IMR-90 (cell line): ENCODE results near the gene QKI. TPM values are rescaled to one million over a fixed set of nuclear protein-coding genes. Genes with fewer than 3 reads are reported as not detected.

Source experiments
- ATAC-seq: fragments of 200-7000 bp; cut with Tn5 transposase; 2 replicates; pipeline ENCODE4 v1.9.1; 2020; ENCODE audit warnings: low read depth, mild to moderate bottlenecking, moderate library complexity
- BruUV-seq: library from RNA; stranded (reverse); fragments of 400-500 nt; replicated peaks from 2 replicates; lab custom pipeline; 2021; lab: Mats Ljungman, UMichigan
- CTCF ChIA-PET: fragments of 300-600 bp; formaldehyde crosslinking; extraction: SDS; loops from one replicate; lab custom pipeline; 2021; ENCODE audit warnings: antibody characterized with exemption; lab: Yijun Ruan, JAX
- POLR2A ChIA-PET: fragments of 300-600 bp; sonication (Branson Sonifier 250); formaldehyde crosslinking; loops from one replicate; lab custom pipeline; 2022; ENCODE audit warnings: antibody characterized with exemption; ENCODE audit not compliant: unreplicated experiment; lab: Charles Lee
- DNase-seq: peaks from one replicate; pipeline ENCODE4 v3.0.0; 2013
- H2AFZ ChIP-seq: replicated peaks from 2 replicates; pipeline ENCODE3; 2013; ENCODE audit warnings: low read length, mild to moderate bottlenecking; ENCODE audit not compliant: poor library complexity
- H2AK5ac ChIP-seq: 2 replicates; pipeline ENCODE4 v1.6.1; 2013; ENCODE audit warnings: low read depth, low read length, inconsistent platforms
- H2AK9ac ChIP-seq: replicated peaks from 2 replicates; pipeline ENCODE3; 2013; ENCODE audit warnings: mild to moderate bottlenecking, low read depth, low read length, moderate library complexity; ENCODE audit not compliant: poor library complexity
- H2BK120ac ChIP-seq: 2 replicates; pipeline ENCODE4 v1.6.1; 2013; ENCODE audit warnings: low read depth, low read length, inconsistent platforms
- H2BK15ac ChIP-seq: 3 replicates; pipeline ENCODE4 v1.6.1; 2013; ENCODE audit warnings: low read depth, low read length, inconsistent platforms
- H2BK20ac ChIP-seq: 2 replicates; pipeline ENCODE4 v1.6.1; 2013; ENCODE audit warnings: low read depth, mild to moderate bottlenecking, inconsistent platforms, low read length, moderate library complexity
- H2BK5ac ChIP-seq: 2 replicates; pipeline ENCODE4 v1.6.1; 2013; ENCODE audit warnings: mild to moderate bottlenecking, low read depth, low read length, inconsistent platforms; ENCODE audit not compliant: poor library complexity, severe bottlenecking
- H3K14ac ChIP-seq: replicated peaks from 2 replicates; pipeline ENCODE4 v1.6.1; 2013; ENCODE audit warnings: low read depth, low read length, inconsistent platforms
- H3K18ac ChIP-seq: 2 replicates; pipeline ENCODE4 v1.6.1; 2013; ENCODE audit warnings: low read depth, low read length, control low read depth
- H3K23ac ChIP-seq: 2 replicates; pipeline ENCODE4 v1.6.1; 2013; ENCODE audit warnings: low read depth, low read length, inconsistent platforms
- H3K27ac ChIP-seq: 2 replicates; pipeline ENCODE4 v1.5.1; 2013; ENCODE audit warnings: mild to moderate bottlenecking, control low read depth, low read length; ENCODE audit not compliant: insufficient read depth
- H3K27me3 ChIP-seq: 2 replicates; pipeline ENCODE4 v1.6.1; 2013; ENCODE audit warnings: low read length; ENCODE audit not compliant: control insufficient read depth, insufficient read depth
- H3K36me3 ChIP-seq: 2 replicates; pipeline ENCODE4 v1.6.1; 2013; ENCODE audit warnings: low read length, mixed read lengths; ENCODE audit not compliant: control insufficient read depth, insufficient read depth
- H3K4ac ChIP-seq: 2 replicates; pipeline ENCODE4 v1.6.1; 2013; ENCODE audit warnings: low read depth, low read length, inconsistent platforms
- H3K4me1 ChIP-seq: 2 replicates; pipeline ENCODE4 v1.6.1; 2013; ENCODE audit warnings: low read length, mixed read lengths; ENCODE audit not compliant: control insufficient read depth, insufficient read depth
- H3K4me2 ChIP-seq: 2 replicates; pipeline ENCODE4 v1.6.1; 2013; ENCODE audit warnings: low read depth, mild to moderate bottlenecking, control low read depth, low read length, moderate library complexity
- H3K4me3 ChIP-seq: 2 replicates; pipeline ENCODE4 v1.5.1; 2013; ENCODE audit warnings: low read depth, mild to moderate bottlenecking, control low read depth, low read length, moderate library complexity; ENCODE audit not compliant: insufficient read depth
- H3K56ac ChIP-seq: 2 replicates; pipeline ENCODE4 v1.6.1; 2013; ENCODE audit warnings: low read length, inconsistent platforms; ENCODE audit not compliant: insufficient read depth; ENCODE audit errors: extremely low read depth
- H3K79me1 ChIP-seq, 2 experiments: 2 replicates each; pipeline ENCODE4 v1.6.1; 2013; ENCODE audit warnings: low read length in 2 of 2, inconsistent platforms in 1 of 2, low read depth in 1 of 2
- H3K9ac ChIP-seq: 2 replicates; pipeline ENCODE4 v1.6.1; 2013; ENCODE audit warnings: low read depth, low read length, control low read depth
- H3K9me1 ChIP-seq: 2 replicates; pipeline ENCODE4 v1.6.1; 2013; ENCODE audit warnings: low read length, inconsistent platforms; ENCODE audit not compliant: insufficient read depth
- H3K9me3 ChIP-seq: 2 replicates; pipeline ENCODE4 v1.6.1; 2013; ENCODE audit warnings: low read length; ENCODE audit not compliant: control insufficient read depth, insufficient read depth
- H4K20me1 ChIP-seq: 2 replicates; pipeline ENCODE4 v1.6.1; 2013; ENCODE audit warnings: low read length, inconsistent platforms; ENCODE audit not compliant: insufficient read depth
- H4K5ac ChIP-seq: 2 replicates; pipeline ENCODE4 v1.6.1; 2013; ENCODE audit warnings: mild to moderate bottlenecking, low read depth, low read length, control low read depth
- H4K8ac ChIP-seq, 2 experiments: 2 replicates each; pipeline ENCODE4 v1.6.1; 2013; ENCODE audit warnings: low read depth in 2 of 2, low read length in 2 of 2, control low read depth in 1 of 2, inconsistent platforms in 1 of 2
- H4K91ac ChIP-seq: 2 replicates; pipeline ENCODE4 v1.6.1; 2013; ENCODE audit warnings: low read depth, low read length, inconsistent platforms; ENCODE audit not compliant: insufficient read depth
- BHLHE40 ChIP-seq: fragments of 150-350 bp; IDR thresholded peaks from 2 replicates; pipeline ENCODE4 v1.6.1; 2016; ENCODE audit warnings: mild to moderate bottlenecking, low read depth, low read length
- CEBPB ChIP-seq: IDR thresholded peaks from 2 replicates; pipeline ENCODE4 v1.6.1; 2012; ENCODE audit warnings: low read depth, low read length, improper control_type of control experiment
- CHD1 ChIP-seq: IDR thresholded peaks from 2 replicates; pipeline ENCODE4 v1.6.1; 2012; ENCODE audit warnings: low read depth, low read length, improper control_type of control experiment
- FOS ChIP-seq: fragments of 150-350 bp; IDR thresholded peaks from 2 replicates; pipeline ENCODE4 v1.6.1; 2016; ENCODE audit warnings: low read depth, low read length
- MAFK ChIP-seq: IDR thresholded peaks from 2 replicates; pipeline ENCODE4 v1.6.1; 2012; ENCODE audit warnings: low read depth, low read length, improper control_type of control experiment
- MAZ ChIP-seq: IDR thresholded peaks from 2 replicates; pipeline ENCODE4 v1.6.1; 2012; ENCODE audit warnings: low read depth, mild to moderate bottlenecking, low read length, improper control_type of control experiment, moderate library complexity, borderline replicate concordance
- MXI1 ChIP-seq: IDR thresholded peaks from 2 replicates; pipeline ENCODE4 v1.6.1; 2012; ENCODE audit warnings: low read depth, mild to moderate bottlenecking, low read length, moderate library complexity, borderline replicate concordance
- NFE2L2 ChIP-seq: fragments of 150-350 bp; IDR thresholded peaks from 2 replicates; pipeline ENCODE4 v1.6.1; 2016; ENCODE audit warnings: low read depth, mild to moderate bottlenecking, low read length
- RCOR1 ChIP-seq: IDR thresholded peaks from 2 replicates; pipeline ENCODE4 v1.6.1; 2012; ENCODE audit warnings: mild to moderate bottlenecking, low read length, improper control_type of control experiment; ENCODE audit not compliant: insufficient replicate concordance
- SMC3 ChIP-seq: fragments of 150-350 bp; IDR thresholded peaks from 2 replicates; pipeline ENCODE4 v1.6.1; 2016; ENCODE audit warnings: low read depth, mild to moderate bottlenecking, antibody characterized with exemption, low read length, moderate library complexity
- WGBS, 2 experiments: methylation state at CpG; one replicate each; pipeline versions ENCODE4 v1.1.5 to v1.1.7; 2013; ENCODE audit warnings: missing lambda C conversion rate in 2 of 2; ENCODE audit not compliant: insufficient read length in 1 of 2; ENCODE audit errors: extremely low coverage in 2 of 2; 5-methylcytosine and 5-hydroxymethylcytosine counted together
- dilution Hi-C: fragments of 300-500 bp; cut with HindIII; formaldehyde crosslinking; loops from one replicate; pipeline ENCODE4 v1.14.3; 2018; ENCODE audit warnings: low sequenced_read_pairs; ENCODE audit not compliant: unreplicated experiment
- in situ Hi-C: fragments of 300-500 bp; cut with MboI; formaldehyde crosslinking; loops from 3 replicates; pipeline ENCODE4 v1.14.3; 2019; ENCODE audit warnings: low sequenced_read_pairs, inconsistent platforms, mixed read lengths
- intact Hi-C: fragments of 100-400 bp; cut with micrococcal nuclease; formaldehyde crosslinking; loops from 2 replicates; pipeline ENCODE4 v1.10.0; 2022
- polyA plus RNA-seq, 3 experiments: library from polyadenylated mRNA; depleted of rRNA; stranded (reverse); fragments of >200 nt; gene quantifications; 2 replicates each; pipeline ENCODE4 v1.2.3, GENCODE V29; 2012; ENCODE audit warnings: low replicate concordance in 1 of 3
- total RNA-seq: library from RNA; depleted of rRNA; stranded (reverse); fragments of >200 nt; gene quantifications from 2 replicates; pipeline ENCODE4 v1.2.3, GENCODE V29; 2012
- TF ChIP-seq, protein P1 (sequence below): conservative IDR thresholded peaks from 2 replicates; pipeline ENCODE4 v1.5.1; 2012; ENCODE audit warnings: mild to moderate bottlenecking, low read depth, low read length, improper control_type of control experiment

Gene QKI
- total and polyA plus RNA-seq, 2 of the 4 experiments (the other 2 are of a cell fraction), result 112 to 232 TPM

DNA sequence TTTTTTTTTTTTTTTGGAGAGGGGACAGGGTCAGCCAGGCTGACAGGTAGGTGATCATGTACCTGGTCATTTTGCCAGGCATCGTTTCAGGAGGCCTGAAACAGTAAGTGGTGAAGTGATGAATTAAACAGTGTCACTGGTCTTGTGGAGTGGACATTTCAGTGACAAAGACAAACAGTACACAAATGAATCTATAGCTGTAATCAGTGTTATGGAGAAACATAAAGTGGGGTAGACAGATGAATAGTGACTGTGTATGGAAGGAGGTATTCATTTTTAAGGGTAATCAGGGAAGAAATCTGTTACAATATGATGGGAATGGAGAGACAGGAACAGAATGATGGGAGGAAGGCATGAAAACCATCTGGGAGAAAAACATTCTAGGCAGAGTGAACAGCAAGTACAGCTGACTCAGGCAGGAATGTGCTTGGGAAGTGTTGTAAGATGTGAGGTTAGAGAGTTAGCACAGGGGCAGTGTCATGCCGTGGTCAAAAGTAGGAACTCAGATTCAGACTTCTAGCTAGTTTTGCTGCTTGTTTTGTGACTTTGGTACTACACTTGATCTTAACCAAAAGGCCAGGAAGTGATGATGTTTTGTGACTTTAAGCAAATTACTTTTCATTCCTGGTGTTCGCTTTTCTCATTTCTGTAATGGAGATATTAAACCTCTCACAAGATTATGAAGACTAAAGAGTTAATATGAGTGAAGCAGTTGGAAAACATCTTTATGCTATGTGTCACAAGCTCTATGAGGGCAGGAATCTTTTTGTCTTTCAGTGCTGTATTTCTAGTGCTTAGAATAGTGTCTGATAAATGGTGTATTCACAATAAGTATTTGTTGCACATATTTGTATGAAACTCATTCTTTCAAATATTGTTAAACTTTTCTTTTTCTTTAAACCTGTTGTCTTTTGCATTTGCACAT, 43.4 kb downstream of the QKI start:
- Histone ChIP-seq H3K4me2 (peak overlapping the region; percentile 51; the same call in 1 of the 2 replicates), H2AK9ac (no peak overlapping the region), H2AK5ac (no peak overlapping the region), H3K27ac (peak overlapping the region; percentile 55; the same call in 1 of the 2 replicates), H3K36me3 (peaks cover 1% of the 10 kb centered on the region; the same call in 1 of the 2 replicates), H4K20me1 (peaks cover 64% of the 10 kb centered on the region), H2BK5ac (peak overlapping the region; percentile 71), H3K27me3 (no peaks in the 10 kb centered on the region), H3K4ac (no peak overlapping the region; the same call in 1 of the 2 replicates), H3K23ac (0 out of 2 replicates have a peak overlapping the region, but pooled peaks have one; percentile 71), H3K9ac (no peak overlapping the region), H4K8ac (peak overlapping the region in 1 of 2 experiments; percentile 25; a peak in 1 of 4 replicates), H3K14ac (peak overlapping the region; percentile 33; the same call in 1 of the 2 replicates), H3K9me1 (peaks cover 10% of the 10 kb centered on the region), H3K56ac (no peak overlapping the region), H3K4me3 (no peak overlapping the region), H3K9me3 (no peaks in the 10 kb centered on the region; the same call in 1 of the 2 replicates), H2AFZ (no peak overlapping the region), H4K91ac (no peak overlapping the region), H3K79me1 (peaks cover 15 to 42% of the 10 kb centered on the region in 2 experiments), H3K4me1 (peaks cover 15% of the 10 kb centered on the region), H4K5ac (no peak overlapping the region), H3K18ac (peak overlapping the region; percentile 11; the same call in 1 of the 2 replicates), H2BK120ac (no peak overlapping the region), H2BK15ac (peak overlapping the region; percentile 53; the same call in 1 of the 3 replicates), H2BK20ac (no peak overlapping the region)
- DNase-seq (peak; percentile 95), ATAC-seq (peak; percentile 96)
- WGBS, 2 experiments, result no CpG with 5 or more reads among the region's 3 CpGs
- POLR2A ChIA-PET, result no interaction called here
- in situ Hi-C loops, result no loop called here
- BruUV-seq, result no TSS peak
- dilution Hi-C loops, result no loop called here
- CTCF ChIA-PET, result interaction anchor here (0.6 to 1.3 kb wide), 3 partner anchors 11 to 70 kb away, joined by 3 to 6 read pairs (median 3); no protein-coding TSS in a partner anchor
- TF ChIP-seq NFE2L2, result no peak
- peak; percentile 91 for TF ChIP-seq CEBPB
- TF ChIP-seq, protein P1, sequence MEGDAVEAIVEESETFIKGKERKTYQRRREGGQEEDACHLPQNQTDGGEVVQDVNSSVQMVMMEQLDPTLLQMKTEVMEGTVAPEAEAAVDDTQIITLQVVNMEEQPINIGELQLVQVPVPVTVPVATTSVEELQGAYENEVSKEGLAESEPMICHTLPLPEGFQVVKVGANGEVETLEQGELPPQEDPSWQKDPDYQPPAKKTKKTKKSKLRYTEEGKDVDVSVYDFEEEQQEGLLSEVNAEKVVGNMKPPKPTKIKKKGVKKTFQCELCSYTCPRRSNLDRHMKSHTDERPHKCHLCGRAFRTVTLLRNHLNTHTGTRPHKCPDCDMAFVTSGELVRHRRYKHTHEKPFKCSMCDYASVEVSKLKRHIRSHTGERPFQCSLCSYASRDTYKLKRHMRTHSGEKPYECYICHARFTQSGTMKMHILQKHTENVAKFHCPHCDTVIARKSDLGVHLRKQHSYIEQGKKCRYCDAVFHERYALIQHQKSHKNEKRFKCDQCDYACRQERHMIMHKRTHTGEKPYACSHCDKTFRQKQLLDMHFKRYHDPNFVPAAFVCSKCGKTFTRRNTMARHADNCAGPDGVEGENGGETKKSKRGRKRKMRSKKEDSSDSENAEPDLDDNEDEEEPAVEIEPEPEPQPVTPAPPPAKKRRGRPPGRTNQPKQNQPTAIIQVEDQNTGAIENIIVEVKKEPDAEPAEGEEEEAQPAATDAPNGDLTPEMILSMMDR, result no peak
- peak; percentile 86 for TF ChIP-seq RCOR1
- TF ChIP-seq CHD1, result no peak
- peak; percentile 63; the same call in 1 of the 2 replicates for TF ChIP-seq MXI1
- TF ChIP-seq FOS, result peak; percentile 80
- peak; percentile 77 for TF ChIP-seq MAFK
- peak; percentile 26; the same call in 1 of the 2 replicates for TF ChIP-seq BHLHE40
- no peak for TF ChIP-seq MAZ
- TF ChIP-seq SMC3, result no peak
- intact Hi-C loops, result loop anchor here (5.0 kb wide), 1 partner anchor 74 kb away; no protein-coding TSS in a partner anchor
